ENCODE results near the gene TNFRSF8.

DNA sequence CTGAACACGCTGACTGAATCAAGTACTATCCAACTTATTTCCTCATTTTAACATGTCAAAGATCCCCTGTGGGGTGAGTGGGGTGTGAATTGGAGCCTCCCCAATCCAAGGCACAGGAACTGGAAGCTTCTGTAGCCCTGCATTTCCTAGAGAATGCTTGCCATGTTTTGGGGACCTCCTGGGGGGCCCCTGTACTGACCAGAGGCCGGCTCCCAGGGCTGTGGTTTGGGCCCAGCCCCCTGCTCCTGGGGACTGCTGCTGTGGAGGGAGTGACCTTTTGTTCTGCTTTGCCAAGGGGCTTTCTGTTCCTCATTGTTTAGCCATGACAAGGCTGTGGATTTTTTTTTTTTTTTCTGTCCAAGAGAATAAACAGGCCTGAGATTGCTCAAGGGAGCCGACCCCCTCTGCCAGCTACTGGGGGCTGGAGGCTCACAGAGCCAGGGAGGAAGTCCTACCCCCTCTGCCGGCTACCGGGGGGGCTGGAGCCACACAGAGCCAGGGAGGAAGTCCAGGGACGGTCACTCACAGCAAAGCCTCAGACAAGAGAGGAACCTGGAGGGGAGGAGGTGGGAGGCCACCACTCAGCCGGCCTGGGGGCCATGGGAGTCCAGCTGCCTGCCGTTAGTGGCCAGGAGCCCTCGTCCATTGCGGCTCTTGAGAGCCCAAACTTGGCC is 121.0 kb downstream of the TNFRSF8 start:
- TF ChIP-seq POLR2AphosphoS5 (IDR thresholded peaks at IDR 0.05; ENCODE audit: low read depth, low read length) (no peak), TAF1 (IDR thresholded peaks at IDR 0.05; ENCODE audit: borderline replicate concordance, insufficient read depth, low read length) (no peak)
- TF ChIP-seq, protein P1, sequence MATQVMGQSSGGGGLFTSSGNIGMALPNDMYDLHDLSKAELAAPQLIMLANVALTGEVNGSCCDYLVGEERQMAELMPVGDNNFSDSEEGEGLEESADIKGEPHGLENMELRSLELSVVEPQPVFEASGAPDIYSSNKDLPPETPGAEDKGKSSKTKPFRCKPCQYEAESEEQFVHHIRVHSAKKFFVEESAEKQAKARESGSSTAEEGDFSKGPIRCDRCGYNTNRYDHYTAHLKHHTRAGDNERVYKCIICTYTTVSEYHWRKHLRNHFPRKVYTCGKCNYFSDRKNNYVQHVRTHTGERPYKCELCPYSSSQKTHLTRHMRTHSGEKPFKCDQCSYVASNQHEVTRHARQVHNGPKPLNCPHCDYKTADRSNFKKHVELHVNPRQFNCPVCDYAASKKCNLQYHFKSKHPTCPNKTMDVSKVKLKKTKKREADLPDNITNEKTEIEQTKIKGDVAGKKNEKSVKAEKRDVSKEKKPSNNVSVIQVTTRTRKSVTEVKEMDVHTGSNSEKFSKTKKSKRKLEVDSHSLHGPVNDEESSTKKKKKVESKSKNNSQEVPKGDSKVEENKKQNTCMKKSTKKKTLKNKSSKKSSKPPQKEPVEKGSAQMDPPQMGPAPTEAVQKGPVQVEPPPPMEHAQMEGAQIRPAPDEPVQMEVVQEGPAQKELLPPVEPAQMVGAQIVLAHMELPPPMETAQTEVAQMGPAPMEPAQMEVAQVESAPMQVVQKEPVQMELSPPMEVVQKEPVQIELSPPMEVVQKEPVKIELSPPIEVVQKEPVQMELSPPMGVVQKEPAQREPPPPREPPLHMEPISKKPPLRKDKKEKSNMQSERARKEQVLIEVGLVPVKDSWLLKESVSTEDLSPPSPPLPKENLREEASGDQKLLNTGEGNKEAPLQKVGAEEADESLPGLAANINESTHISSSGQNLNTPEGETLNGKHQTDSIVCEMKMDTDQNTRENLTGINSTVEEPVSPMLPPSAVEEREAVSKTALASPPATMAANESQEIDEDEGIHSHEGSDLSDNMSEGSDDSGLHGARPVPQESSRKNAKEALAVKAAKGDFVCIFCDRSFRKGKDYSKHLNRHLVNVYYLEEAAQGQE (IDR thresholded peaks at IDR 0.05; ENCODE audit: insufficient read depth in 1 of 2, low read depth in 2 of 2, low read length in 2 of 2), result no peak
